ENCODE data around the gene OR2AG1.
"Not testable (repeated sequence)": the region's sequence is repeated elsewhere in the genome, so short reads cannot be mapped to it uniquely, and the experiment has no call there.

The OR2AG1 gene

DNA sequence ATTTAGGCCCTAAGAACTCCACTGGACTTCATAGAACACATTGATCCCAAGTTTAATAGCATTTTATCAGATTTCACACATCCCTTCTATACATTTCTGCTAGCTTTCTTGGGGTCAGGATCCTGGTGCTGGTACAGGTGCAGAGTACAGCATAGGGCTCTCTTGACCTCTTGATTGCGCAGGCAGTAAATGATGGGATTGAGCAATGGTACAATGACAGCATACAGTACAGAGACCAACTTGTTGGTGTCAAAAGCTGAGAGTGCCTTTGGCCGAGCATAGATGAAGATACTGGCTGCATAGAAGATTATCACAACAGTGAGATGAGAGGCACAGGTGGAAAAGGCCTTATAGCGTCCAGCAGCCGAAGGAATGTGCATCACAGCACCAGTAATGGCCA, 11.8 kb downstream of the OR2AG1 start:
- no peak for DNase-seq

DNA sequence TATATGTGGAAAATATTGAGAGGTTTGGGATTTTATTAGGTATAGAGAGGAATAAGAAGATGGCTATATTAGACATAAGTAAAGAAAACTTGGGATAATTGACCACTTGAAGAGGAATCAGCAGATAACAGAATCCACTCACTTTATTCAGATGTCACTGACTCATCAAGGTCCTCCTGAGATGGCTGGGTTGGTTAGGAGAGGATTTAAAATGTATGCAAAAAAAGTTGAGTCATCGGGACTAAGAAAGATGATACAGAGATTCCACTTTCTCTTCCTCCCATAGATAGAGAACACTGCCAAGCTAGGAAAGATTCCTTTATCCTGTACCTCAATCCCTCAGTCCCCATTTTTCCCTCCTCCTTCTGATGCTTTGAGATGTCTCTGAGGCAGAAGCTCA, 16.6 kb downstream of the OR2AG1 start, which contains the start of gene OR6A2:
OR6A2 (minus strand) TSS at position 288 of the 400 bp plus-strand sequence. CDS start 3,981 bp downstream, outside the sequence.
- no peak for DNase-seq

DNA sequence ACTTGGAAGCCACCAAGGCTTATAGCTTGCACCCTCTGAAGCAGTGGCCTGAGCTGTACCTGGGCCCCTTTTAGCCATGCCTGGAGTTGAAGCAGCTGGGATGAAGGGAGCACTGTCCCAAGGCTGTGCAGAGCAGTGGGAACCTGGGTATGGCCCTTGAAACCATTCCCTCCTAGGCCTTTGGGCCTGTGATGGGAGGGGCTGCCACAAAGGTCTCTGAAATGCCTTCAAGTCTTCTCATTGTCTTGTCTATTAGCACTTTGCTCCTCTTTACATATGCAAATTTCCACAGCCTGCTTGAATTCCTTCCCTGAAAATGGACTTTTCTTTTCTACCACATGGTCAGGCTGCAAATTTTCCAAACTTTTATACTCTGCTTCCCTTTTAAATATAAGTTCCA, 18.3 kb downstream of the OR2AG1 start:
- not testable (repeated sequence) for DNase-seq

DNA sequence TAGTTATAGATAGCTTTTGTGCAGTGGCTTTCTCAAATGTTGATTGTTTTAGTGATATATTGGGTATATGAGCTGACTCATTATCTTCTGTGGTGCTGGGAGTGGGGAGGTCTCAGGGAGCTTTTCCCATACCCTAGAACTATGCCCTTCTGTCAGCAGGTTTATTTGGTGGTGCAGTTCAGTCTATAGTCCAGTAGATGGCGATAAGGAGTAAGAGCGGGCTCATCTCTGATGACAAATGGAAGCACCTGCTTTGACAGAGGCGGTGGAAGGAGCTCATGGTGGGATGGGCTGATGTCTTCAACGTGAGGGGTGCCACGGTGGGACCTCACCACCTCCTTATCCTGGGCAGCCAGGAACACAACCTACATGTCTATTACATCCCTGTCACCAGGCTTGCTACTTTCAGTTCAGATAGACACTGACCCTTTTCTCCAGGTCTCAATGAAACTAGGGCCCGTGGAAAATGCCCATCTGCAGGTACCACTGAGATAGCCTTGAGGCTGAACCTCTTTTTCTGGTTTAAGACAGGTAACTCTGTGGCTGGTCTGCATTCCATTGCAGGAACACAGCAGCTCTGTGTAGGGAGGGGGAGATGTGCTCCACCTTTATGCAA, 29.7 kb downstream of the OR2AG1 start:
- DNase-seq, result peak in 2 of 5 experiments; percentile 21 to 50

DNA sequence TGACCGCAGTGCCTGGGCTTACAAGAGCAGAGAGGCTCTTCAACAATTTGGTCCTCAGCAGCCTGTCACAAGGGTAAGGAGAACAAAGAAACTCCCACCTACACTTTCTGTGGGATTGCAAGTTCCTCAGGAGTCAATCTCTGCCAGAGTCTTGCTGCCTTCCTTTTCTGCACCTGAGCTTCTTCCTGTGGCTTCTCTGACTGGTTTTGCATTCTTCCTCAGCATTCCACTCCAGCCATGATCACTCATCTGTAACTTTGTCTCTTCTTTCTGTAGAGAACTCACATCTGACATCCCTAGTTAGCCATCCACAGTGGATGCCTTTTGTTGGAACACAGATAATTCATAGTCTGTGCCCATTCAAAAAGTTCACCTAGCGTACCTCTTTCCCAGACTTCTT, 30.8 kb downstream of the OR2AG1 start:
- no peak for DNase-seq

DNA sequence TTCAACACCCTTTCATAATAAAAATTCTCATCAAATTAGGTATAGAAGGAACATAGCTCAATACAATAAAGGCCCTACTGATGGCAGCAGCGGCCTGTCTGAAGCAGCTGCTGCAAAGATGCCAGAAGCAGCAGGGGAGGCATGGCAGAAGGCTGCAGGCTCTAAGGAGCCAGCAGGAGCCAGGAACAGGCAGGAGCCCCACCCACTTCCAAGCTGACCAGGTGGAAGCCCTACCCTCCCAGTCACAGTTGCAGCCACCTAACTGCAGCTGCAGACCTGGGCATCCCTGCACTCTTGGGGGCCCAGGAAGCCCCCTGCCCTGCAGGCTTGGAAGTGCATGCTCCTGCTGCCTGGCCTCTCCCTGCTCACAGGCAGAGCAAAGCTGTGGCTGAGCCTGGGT, 34.9 kb downstream of the OR2AG1 start:
- no peak for DNase-seq

DNA sequence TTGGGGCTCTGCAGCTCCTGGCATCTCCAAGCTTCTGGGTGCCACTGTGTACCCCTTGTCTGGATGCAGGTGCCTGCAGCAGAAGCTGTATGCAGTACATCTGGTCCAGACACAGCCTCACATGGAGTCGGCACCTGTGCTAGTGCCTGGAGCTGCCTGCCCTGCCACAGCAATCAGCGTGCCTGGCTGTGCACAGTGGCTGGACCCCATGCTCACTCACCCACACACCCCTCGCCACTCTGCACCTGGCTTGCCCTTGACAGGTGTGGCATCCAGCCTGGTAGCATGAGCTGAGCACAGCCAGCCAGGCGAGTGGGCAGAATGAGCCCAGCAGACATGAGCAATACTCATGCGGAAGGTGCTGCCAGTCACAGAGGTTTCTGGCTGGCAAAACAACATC, 36.1 kb downstream of the OR2AG1 start:
- DNase-seq, result no peak

DNA sequence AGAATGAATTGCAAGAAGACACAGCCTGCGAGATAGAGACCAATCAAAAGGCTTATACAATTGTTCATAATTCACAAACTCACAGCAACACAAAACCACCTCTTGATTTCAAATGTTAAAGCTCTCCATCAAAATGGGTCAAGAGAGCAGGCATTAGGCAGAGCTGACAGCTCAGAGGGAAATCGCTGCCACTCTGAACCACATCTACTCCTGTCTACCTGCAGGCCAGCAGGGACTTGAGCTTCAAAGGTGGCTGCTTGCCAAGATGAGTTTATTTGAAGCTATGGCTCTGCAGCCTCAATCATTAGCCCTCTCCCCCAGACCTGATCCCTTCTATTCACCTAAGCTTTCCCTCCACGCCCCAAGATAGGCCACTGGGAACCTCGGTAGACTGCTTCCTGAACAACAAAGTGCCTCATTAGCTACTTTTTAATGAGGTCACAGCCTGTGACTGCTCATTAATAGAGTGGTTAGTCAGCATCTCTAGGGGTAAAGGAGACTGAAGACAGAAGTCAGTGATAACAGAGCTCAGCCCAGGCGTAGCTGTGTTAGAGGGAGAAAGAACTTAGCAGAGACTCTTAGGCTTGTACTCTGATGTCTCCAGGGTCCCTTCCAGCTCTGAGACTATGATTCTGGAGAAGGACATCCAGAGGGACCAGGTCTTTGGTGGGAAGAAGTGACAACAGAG, 41.5 kb downstream of the OR2AG1 start:
- DNase-seq, result no peak

DNA sequence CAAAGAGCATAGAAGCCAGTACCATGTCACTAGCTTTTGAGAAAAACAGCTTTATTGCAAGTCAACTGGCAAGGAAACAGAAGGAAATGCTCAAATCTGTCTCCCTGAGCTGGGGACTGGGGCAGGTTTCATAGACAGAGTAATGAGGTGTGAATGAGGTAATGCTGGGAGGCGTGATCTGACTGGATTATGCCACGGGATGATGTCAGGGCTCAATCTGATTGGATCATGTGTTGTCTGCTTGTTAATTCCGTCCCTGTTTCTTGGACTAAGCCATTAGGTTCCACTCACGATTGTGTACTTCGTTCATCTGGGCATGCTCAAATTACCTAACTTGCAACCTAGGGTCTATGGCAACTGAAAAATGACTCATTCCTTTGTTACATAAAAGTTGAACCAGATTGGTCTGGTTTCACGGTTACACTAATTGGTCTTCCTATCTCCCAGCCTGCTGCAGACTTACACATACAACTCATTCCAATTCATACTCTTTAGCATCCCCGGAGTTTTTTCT, 42.5 kb downstream of the OR2AG1 start:
- no peak for DNase-seq

DNA sequence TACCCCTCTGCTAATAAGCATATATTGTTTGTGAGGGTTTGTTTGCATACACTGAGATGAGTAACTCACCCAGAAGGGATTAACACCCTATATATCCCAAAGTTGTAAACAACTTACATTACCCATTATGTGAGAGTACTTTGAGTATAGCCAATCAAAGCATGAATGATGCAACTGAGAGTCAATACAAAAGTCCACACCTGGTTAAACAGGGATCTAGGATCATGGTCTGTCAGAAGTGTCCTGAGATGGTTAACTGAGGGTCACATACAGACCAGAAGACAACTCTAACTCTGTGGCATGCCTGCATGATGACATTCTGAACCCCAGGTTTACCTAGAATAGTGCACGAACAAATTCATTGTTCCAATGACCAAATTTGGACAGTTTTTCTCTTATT, 45.3 kb downstream of the OR2AG1 start:
- DNase-seq, result no peak

DNA sequence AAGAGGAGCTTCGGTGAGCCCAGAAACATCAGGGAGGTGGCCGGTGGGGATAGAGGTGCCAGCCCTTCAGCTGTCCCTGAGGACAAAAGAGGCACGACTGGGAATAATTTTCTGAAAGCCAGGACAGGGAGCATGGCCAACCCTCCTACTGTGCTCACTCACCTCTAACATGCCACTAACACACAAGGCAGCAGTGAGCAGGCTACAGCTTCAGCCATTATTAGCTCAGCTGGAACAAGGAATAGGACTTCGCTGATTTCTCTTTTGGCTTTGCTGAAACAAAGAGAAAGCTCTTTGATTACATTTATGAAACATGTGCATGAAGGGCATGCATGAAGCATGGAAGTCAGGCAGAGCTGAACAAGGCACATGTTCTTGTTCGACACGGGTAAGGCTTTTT, 50.5 kb downstream of the OR2AG1 start:
- no peak for DNase-seq

DNA sequence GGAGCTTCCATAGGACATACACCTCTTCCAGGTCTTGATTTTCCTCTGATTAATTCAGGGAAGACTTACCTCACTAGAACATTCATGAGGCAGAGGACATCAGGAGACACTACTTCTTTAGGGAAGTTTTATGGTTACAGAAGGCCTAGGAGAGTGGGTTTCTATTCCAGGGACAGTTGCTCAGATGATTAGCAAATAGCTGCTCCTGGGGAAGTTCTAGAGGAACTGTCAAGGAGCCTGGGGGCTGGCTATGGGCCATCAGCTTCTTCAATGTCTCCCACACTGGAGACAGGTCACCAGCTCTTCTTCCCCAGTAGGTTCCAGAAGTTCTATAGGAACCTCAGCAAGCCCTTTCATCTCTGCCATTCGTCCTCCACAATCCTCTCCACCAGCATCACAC, 51.2 kb downstream of the OR2AG1 start:
- DNase-seq, result no peak

All from T-helper 2 cell (primary cell).